GM18858 (cell line): Measurements from ENCODE around the gene ZG16B.

ENCODE experiments used
- ATAC-seq: cut with Tn5 transposase; IDR thresholded peaks from one replicate; pipeline ENCODE4 v1.9.1; 2021; ENCODE audit not compliant: unreplicated experiment

Gene ZG16B

DNA sequence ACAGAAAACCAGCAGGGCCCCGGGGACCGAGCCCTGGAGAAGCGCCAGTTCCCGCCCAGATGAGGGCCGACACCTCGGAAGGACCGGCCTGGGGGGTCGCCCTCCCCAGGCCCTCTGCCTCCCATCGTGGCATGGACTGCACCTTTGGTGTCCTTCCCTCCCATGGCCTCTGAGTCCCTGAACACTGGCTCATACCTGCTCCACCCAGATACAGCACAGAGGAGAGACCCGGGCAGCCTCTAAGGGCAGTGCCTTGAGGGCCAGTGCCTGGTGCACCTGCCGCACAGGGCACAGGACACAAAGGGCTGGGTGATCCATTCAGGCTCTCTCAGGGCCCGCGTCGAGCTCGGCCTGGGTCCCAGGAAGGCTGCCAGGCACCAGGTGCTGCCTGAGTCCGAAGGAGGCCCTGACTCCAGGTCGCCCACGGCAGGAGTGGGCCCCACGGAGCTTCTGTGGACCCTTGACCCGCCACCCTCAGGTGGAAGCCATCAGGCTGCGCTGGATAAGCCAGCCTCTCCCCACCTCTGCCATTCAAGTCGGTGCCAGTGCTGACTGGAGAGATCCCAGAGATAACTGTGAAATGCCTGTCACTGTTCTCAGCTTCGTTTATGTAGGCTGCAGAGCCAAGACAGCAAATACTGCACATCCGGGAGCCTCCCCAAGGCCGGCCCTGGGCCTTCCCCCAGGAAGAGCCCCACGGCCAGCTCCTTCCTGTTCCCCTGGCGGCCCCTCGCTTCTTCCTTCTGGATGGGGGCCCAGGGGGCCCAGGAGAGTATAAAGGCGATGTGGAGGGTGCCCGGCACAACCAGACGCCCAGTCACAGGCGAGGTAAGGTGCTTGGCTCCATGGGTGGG is at the start of gene ZG16B:
Gene ZG16B (plus strand): TSS at position 803 of the 854 bp plus-strand sequence. CDS start 139 bp downstream, outside the sequence.
- no peak for ATAC-seq

- no peak for ATAC-seq
These were observed 47.3 kb upstream of the ZG16B start for GRCh38 chr16:2782583-2783351.

- ATAC-seq = no peak
These were observed 46.3 kb upstream of the ZG16B start for GRCh38 chr16:2783581-2784357.

- ATAC-seq = no peak
These were observed 45.6 kb upstream of the ZG16B start for GRCh38 chr16:2784358-2785100.

GRCh38 chr16:2785101-2785991 is 44.8 kb upstream of the ZG16B start:
- ATAC-seq = no peak

DNA sequence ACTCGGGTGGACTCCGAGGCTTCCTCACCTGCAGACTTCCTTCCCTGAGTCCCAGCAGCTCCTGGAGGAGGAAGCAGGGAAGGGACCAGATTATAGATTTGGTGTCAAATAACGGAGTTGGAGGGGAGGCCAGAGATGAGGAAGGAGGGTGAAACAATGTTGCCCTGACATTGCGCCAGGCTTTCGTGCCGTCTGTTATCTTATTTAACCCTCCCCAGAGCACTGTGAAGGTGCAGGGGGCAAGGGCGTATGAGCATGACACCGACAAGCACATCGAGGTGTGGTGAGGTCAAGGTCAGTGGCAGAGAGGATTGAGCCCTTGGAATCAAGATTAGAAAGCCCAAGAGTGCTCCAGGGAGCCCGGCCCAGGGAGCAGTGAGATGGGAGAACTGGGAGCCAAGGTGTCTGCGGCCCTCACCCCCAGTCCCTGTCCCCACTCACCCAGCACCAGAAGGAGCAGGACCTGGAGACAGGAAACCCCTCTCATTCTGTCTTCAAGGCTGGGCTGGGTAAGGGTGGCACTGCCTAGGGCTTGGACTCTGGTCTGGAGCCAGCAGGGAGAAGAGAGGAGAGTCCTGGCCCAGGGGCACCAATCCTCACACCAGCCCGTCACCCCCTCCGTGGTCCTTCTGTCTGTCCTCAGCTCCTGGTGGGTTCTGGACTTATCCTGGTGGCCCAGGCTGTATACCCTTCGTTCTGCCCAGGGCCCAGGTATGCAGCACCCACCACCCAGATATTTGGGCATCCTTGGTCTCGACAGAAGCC is 43.9 kb upstream of the ZG16B start:
- ATAC-seq = no peak

DNA sequence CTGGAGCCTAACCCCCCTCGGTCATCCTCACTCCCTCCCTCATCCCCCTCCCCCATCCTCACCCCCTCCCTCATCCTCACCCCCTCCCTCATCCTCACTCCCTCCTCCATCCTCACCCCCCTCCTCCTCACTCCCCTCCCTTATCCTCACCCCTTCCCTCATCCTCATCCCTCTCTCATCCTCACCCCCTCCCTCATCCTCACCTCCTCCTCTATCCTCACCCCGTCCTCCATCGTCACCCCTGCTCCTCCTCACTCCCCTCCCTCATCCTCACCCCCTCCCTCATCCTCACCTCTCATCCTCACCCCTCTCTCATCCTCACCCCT is 43.3 kb upstream of the ZG16B start:
- no peak for ATAC-seq

DNA sequence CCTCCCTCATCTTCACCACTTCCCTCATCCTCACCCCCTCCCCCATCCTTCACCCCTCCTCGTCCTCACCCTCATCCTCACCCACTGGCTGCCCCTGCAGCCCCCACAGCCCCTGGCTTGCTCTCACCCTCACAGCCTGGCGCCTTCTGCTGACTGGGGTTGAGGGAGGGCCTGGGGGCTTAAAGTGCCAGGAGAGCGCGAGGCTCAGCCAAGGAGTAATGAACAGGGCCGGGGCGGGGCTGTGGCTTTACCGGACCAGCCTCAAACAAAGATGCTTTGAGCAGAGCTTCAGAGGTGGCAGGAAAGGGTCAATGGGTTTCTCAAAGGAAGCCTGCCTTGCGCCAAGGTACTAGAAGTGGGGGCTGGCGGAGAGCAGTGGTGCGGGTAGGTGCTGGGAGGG is 42.7 kb upstream of the ZG16B start, which contains the start of gene PRSS33:
Gene PRSS33 (minus strand): TSS at position 155 of the 400 bp plus-strand sequence. CDS start 1,013 bp downstream, outside the sequence.
- ATAC-seq = no peak

DNA sequence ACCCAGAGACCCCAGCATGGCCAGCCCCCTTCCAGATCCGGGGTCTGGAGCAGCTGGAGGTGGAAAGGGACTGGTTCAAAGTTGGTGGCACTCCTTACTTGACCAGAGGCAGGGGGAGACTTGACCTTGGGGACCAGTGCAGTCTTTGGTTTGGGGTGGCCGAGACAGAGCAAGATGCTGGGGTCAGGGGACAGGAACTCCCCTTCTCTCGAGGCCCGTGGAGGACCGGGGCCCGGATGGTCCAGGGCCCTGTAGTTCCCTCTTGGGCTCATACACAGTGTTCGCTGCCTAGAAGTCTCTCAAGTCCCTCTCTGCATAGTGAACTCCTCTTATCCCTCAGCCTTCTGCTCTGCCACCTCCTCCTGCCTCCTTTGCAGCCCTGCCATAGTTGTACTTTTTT is 42.1 kb upstream of the ZG16B start:
- no peak for ATAC-seq

DNA sequence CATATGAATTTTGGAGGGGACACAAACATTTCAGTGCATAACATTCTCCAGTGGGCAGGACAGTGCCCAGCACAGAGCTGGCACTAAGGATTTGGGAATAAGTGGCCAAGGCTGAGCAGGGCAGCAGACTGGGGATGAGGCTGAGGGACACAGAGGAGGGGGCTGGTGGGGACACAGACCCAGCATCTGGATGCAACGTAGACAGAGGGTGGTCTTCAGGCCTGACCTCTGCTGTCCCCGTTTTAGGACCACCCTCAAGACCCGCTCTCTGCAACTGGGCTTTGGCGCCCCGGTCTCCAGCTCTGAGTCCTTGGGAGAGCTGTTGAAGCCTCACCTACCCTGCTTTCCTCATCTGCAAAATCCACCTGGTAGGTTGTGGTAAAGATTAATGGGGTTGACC is 39.5 kb upstream of the ZG16B start:
- ATAC-seq = no peak

DNA sequence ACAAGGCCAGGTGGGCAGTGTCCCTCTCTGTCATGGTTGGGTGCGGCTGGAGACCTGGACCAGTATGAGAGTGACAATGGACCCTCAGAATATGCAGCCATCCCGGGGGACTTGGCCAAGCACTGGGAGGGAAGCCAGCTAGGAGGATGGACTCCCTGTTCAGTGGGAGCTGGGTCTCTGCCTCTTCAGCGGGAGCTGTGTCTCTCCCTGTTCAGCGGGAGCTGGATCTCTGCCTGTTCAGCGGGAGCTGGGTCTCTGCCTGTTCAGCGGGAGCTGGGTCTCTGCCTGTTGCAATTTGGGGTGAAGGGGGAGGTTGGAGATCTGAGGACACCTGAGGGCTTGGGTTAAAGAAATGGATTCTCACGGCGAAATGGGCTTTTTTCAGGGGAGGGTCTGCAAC is 38.9 kb upstream of the ZG16B start:
- ATAC-seq = no peak

- no peak for ATAC-seq
These were observed 37.2 kb upstream of the ZG16B start for GRCh38 chr16:2792940-2793339.

DNA sequence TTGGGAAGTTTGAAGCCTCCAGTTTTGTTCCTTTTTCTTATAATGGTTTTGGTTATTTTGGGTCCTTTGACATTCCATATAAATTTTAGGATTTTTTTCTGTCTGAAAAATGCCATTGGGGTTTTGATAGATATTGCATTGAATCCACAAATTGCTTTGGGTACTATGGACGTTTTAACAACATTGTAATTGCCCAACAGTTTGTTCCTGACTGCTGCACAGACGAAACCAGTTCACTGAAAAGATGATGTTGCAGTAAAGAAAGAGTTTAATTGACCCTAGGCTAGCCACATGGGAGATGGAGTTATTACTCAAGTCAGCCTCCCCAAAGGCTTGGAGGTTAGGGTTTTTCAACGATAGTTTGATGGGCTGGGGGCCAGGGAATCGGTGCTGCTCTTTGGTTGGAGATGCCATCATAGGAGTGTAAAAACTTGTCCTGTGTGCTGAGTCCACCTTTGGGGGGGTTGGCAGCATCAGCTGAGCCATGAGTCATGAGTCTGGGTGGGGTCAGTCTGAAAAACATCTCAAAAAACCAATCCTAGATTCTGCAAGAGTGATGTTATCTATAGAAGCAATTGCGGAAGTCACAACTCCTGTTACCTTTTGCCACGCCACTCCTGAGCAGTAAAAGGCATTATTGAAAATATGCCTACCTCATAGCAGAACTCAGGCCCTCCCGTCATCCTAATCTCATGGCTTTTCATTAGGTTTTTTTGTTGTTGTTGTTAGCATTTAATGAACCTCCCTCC is 34.5 kb upstream of the ZG16B start:
- ATAC-seq = no peak

DNA sequence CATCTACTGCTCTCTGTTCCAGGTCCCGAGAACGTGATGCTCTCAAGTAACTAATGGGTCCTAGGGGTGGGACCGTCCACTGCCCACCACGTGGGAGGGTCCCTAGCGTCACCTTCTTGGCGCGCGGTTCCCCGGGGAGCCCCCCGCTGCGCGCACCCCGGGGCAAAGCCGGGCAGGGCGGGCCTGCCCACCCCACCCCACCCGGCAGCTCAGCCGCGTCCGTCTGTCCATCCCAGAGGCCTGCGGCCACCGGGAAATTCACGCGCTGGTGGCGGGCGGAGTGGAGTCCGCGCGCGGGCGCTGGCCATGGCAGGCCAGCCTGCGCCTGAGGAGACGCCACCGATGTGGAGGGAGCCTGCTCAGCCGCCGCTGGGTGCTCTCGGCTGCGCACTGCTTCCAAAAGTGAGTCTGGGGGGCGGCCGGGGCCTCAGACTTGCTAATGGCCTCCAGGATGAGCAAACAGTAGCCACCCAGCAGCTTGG is 31.3 kb upstream of the ZG16B start:
- ATAC-seq = no peak

DNA sequence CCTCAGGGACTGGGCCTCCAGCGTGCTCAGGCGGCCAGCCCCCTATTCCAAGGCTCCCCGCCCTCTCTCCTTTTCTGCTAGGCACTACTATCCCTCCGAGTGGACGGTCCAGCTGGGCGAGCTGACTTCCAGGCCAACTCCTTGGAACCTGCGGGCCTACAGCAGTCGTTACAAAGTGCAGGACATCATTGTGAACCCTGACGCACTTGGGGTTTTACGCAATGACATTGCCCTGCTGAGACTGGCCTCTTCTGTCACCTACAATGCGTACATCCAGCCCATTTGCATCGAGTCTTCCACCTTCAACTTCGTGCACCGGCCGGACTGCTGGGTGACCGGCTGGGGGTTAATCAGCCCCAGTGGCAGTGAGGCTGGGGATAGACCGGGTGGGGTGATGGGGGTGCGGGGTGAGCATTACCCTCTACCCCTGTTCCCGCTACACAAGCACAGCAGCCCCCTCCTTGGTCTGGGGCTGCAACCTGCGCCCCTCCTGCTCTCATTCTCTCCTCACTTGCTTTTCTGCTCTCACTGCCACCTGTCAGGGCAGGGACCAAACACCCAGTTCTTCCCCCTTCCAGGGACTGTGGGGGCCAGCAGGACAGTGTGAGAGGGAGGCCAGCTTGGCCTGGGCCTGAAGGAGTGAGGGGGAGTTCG is 30.8 kb upstream of the ZG16B start:
- no peak for ATAC-seq

DNA sequence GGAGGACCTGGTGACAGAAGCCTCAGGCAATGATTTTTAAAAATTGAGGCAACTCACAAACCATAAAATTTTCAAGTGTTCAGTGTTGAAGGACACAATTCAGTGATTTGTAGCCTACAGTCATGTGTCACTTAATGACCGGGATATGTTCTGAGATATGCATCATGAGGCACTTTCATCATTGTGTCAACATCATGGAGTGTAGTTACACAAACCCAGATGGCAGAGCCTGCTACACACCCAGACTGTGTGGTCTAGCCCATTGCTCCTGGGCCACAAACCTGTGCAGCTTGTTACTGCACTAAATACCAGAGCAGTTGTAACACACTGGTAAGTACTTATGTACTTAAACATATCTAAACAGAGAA is 30.3 kb upstream of the ZG16B start:
- no peak for ATAC-seq

- ATAC-seq = no peak
These were observed 26.4 kb upstream of the ZG16B start for GRCh38 chr16:2803545-2804195.
